Esophagus squamous epithelium (tissue), 4 donors: ENCODE data around the gene TPSD1.

Experiments used
- CTCF ChIP-seq, 6 experiments: fragments of 450-650 bp in 4 of 6; fragments of 200-600 bp in 2 of 6; sonication (generic) in 2 of 6; IDR thresholded peaks; one replicate each; pipeline ENCODE4 v1.5.1; 2016 to 2019; ENCODE audit warnings: antibody characterized with exemption in 6 of 6, mild to moderate bottlenecking in 4 of 6, moderate library complexity in 4 of 6
- POLR2A ChIP-seq, 4 donors: fragments of 450-650 bp; IDR thresholded peaks; one replicate each; pipeline ENCODE4 v1.6.1; 2017; ENCODE audit warnings: antibody characterized with exemption in 4 of 4, mild to moderate bottlenecking in 4 of 4, moderate library complexity in 3 of 4

GRCh38 chr16:1206326-1206725, 49.5 kb upstream of the TPSD1 start:
- no peak for TF ChIP-seq CTCF (IDR thresholded peaks at IDR 0.05)
- no peak for TF ChIP-seq POLR2A (IDR thresholded peaks at IDR 0.05)
